ENCODE data around the gene ZC3H14.

ZC3H14 gene

GRCh38 chr14:88668448-88669116, 105.7 kb downstream of the ZC3H14 start:
- no peak overlapping the region for H3K4me3 ChIP-seq (replicated peaks in 1 of 2; ENCODE audit: low read depth in 2 of 2, low read length in 2 of 2)
- DNase-seq (ENCODE audit: low read depth in 2 of 2), result no peak
- TF ChIP-seq CTCF (IDR thresholded peaks at IDR 0.05; ENCODE audit: low read depth, low read length), result no peak

GRCh38 chr14:88669346-88669745, 106.5 kb downstream of the ZC3H14 start:
- no peak overlapping the region for H3K4me3 ChIP-seq (replicated peaks in 1 of 2; ENCODE audit: low read depth in 2 of 2, low read length in 2 of 2)
- DNase-seq (ENCODE audit: low read depth in 2 of 2), result no peak
- no peak for TF ChIP-seq CTCF (IDR thresholded peaks at IDR 0.05; ENCODE audit: low read depth, low read length)

Measured in cardiac fibroblast (primary cell).